Activated CD4-positive, alpha-beta T cell treated with anti-CD3 and anti-CD28 coated beads, Interleukin-2, amount 50 U/mL, for 24 hours (primary cell): ENCODE measurements around the gene GNPTG.

Experiments used
- DNase-seq, 2 donors: peaks; one replicate each; pipeline ENCODE4 v3.0.0-alpha.2; 2020; ENCODE audit warnings: low read depth in 1 of 2, low spot score in 1 of 2

The GNPTG gene

GRCh38 chr16:1333149-1333812, 18.4 kb upstream of the GNPTG start, which contains the start of gene BAIAP3:
BAIAP3 (plus strand) TSS chr16:1333645; CDS start chr16:1338550, 4,905 bp downstream.
- DNase-seq: no peak

GRCh38 chr16:1333854-1334700, 17.7 kb upstream of the GNPTG start:
- DNase-seq: no peak

GRCh38 chr16:1334739-1335138, 17.0 kb upstream of the GNPTG start:
- no peak for DNase-seq

GRCh38 chr16:1335211-1335971, 16.3 kb upstream of the GNPTG start:
- DNase-seq: no peak

GRCh38 chr16:1335996-1336395, 15.7 kb upstream of the GNPTG start:
- no peak for DNase-seq

GRCh38 chr16:1336619-1337018, 15.1 kb upstream of the GNPTG start:
- no peak for DNase-seq

GRCh38 chr16:1337486-1337885, 14.2 kb upstream of the GNPTG start:
- DNase-seq: no peak

GRCh38 chr16:1338119-1338730, 13.5 kb upstream of the GNPTG start:
- no peak for DNase-seq

- no peak for DNase-seq
Measured at GRCh38 chr16:1338855-1339675, 12.7 kb upstream of the GNPTG start.

GRCh38 chr16:1340730-1341494, 10.8 kb upstream of the GNPTG start:
- no peak for DNase-seq

GRCh38 chr16:1341495-1342420, 10.0 kb upstream of the GNPTG start:
- no peak for DNase-seq

- peak; percentile 72 to 86 for DNase-seq
Measured at GRCh38 chr16:1342526-1343427, 9.0 kb upstream of the GNPTG start.

- no peak for DNase-seq
Measured at GRCh38 chr16:1343428-1344242, 8.1 kb upstream of the GNPTG start.

- DNase-seq: no peak
Measured at GRCh38 chr16:1344499-1344898, 7.2 kb upstream of the GNPTG start.

GRCh38 chr16:1345087-1345486, 6.6 kb upstream of the GNPTG start:
- DNase-seq: no peak

- no peak for DNase-seq
Measured at GRCh38 chr16:1345651-1346421, 5.9 kb upstream of the GNPTG start.
